AG08395 (cell line): ENCODE data around the gene CRYZ.
"Not testable (repeated sequence)": the region's sequence is repeated elsewhere in the genome, so short reads cannot be mapped to it uniquely, and the experiment has no call there.

Experiments used
- DNase-seq: peaks from one replicate; pipeline ENCODE4 v3.0.0; 2012; ENCODE audit warnings: mixed read lengths, low spot score

Gene CRYZ, protein sequence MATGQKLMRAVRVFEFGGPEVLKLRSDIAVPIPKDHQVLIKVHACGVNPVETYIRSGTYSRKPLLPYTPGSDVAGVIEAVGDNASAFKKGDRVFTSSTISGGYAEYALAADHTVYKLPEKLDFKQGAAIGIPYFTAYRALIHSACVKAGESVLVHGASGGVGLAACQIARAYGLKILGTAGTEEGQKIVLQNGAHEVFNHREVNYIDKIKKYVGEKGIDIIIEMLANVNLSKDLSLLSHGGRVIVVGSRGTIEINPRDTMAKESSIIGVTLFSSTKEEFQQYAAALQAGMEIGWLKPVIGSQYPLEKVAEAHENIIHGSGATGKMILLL

DNA sequence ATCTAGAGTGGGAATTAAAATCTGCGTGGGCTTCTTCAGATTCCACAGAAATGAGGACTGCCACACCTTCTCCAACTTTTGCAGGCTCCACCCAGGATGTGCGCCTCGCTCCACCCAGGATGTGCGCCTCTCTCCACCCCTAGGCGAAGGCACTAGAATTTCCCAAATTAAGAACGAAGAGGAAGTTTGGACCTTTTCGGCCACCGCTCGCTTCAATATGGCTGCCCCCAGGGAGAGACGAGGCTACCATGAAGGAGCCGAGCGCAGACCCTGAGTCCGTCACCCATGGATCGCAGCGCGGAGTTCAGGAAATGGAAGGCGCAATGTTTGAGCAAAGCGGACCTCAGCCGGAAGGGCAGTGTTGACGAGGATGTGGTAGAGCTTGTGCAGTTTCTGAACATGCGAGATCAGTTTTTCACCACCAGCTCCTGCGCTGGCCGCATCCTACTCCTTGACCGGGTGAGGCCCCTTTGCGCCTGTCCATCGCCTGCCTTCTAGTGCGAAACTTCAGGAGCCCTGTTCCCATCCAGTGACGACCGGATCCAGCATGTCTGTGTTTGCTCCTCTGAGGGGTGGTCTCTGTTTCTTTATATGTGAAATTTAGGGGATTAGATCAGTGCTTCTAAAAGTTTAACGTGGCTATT is at the start of gene CRYZ, which contains the start of gene TYW3:
CRYZ (minus strand) TSS at position 91 of the 644 bp plus-strand sequence. CDS start 8,229 bp downstream, outside the sequence.
TYW3 (plus strand) TSS at position 193 of the 644 bp plus-strand sequence; CDS start at position 286, 93 bp downstream.
- peak; percentile 84 for DNase-seq

DNA sequence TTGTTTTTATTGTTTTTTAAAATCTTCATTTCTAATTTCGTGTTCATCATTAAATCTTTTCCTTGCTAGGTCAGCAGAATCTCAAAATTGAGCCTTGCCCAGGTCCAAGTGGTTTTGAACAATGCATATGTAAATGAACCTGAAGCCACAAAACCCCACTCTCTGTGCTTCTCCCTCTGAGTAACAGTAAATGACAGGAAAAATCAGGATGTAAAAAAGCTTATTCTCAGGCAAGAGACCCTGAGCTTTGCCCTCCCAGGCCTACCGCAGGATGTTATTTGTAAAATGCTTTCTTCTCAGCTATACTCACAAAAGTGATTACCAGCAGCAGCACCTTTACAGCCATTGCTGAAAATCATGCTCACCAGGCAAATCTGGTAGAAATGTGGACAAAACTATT is 47.7 kb upstream of the CRYZ start:
- DNase-seq = no peak

DNA sequence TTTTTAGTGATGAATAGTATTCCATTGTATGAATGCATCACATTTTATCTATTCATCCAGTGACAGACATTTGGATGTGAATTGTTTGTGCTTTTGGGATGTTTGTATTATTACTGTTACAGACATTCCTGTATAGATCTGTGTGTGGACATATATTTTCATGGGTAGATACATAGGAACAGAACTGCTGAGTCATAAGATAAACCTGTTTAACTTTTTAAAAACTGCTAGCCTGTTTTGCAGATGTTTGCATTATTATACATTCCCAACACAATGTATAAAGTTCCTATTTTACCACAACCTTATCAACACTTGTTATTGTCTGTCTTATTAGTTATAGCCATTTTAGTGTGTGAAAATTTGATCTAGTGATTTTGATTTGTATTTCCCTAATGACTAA is 46.9 kb upstream of the CRYZ start:
- DNase-seq = no peak

DNA sequence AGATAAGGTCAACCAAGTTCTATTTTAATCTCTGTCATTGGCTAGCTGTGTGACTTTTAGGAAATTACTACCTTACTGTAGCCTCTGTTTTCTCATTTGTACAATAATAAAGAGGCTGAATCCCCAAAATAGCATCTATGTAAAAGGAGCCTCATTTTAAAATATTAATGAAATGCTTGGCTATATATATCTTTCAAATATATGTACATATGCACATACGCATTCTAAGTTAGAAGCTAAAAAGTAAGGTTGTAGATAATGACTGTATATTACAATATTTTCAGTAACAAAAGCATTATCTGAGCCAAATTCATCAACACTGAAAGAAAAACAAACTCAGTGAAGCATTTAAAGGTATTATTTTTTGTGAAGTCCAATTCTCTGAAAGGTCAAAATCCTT is 44.7 kb upstream of the CRYZ start:
- DNase-seq = no peak

DNA sequence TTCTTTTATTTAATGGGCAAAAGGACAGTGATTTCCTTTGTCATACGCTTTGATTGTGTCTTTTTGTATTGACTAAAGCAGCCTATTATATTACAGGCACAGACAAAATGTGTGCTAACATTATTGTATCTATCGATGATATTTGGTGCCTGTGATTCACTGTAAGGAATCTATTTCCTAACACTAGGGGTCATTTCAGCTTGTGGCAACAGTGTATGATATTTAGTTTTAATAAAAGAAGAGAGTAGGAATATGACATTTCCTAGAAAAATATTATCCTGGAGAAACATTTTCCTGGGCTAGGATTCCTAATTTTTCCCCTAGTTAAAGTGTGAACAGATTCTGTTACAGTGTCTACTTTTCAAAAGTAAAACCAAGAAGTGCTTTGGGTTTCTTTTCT is 42.9 kb upstream of the CRYZ start:
- DNase-seq = no peak

DNA sequence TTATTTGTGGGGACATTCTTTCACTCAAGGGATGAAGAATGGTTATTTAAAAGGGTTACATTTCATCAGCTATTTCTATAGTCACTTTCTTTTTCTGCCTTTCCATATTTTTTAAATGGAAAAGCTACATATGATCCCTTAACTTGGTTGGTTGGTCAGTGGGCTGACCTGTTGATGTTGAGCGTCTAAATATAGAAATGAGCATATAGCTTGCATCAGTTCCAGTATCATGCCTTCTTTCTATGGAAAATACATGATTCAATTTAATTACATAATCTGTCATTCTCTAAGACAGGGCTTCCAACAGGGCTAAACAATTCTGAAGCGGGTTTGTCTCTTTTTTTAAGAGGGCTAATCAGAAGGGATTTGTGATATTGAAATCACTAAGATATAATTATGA is 40.7 kb upstream of the CRYZ start:
- no peak for DNase-seq

DNA sequence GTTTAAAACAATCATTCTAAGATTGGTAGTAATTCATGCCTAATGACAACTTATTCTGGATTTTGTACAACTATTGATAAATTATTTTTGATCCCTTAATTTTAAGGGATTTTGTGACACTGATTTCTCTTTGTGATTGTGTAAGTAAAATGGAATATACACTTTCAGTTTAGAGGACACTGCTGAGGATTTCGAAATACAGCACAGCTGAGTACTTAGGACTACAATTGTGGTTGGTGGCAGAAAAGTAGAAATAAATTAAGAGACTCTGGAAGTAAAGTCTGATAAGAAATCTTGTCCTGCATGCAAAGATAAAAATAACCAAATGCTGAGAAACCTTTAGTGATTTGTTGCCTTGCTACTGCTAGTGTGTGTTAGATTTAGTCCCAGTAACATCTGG is 40.1 kb upstream of the CRYZ start:
- DNase-seq = no peak

DNA sequence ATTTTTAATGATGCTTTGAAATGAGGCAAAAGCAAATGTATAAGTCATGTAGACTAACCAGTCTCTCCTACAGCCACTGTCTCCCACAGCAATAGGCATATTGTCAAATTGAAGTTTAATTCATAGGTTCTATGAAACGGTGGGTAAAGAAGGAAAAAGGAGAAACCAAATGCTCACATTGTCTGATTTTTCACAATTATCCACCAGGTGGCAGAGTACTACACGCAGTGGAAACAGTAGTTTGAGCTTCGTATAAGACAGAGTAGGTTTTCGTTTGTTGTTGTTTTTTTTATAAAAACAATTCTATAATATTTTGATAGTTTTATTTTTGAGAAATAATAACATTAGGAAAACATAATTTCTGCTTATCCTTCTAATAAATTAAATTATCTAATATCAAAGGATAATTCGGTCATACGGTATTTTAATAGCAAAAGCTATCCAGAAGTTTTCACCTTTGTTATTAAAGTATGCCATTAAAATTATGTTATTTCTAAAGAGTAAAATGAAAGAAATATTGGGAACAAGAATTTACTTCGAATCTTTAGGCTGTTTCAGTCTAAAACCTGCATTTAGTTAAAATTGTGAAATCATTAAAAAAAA is 39.2 kb upstream of the CRYZ start:
- DNase-seq = peak; percentile 45

DNA sequence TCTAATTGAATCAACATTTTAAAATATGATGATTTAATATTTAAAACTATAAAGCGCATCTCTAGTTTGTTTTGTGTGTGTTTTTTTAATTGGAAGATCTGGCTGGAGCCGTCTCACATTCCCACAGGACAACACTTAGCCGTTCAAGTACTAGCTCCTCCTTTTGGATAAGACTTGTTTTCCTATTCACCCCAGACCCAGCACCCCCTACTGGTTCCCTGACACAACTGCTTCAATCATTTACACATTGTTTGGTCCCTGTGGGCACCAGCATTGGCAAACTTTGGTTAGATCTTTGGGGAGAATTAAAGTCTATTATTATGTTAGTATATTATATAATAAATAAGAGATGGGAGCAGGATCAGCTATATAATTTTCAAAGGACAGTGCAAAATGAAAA is 34.6 kb upstream of the CRYZ start:
- peak; percentile 5 for DNase-seq

DNA sequence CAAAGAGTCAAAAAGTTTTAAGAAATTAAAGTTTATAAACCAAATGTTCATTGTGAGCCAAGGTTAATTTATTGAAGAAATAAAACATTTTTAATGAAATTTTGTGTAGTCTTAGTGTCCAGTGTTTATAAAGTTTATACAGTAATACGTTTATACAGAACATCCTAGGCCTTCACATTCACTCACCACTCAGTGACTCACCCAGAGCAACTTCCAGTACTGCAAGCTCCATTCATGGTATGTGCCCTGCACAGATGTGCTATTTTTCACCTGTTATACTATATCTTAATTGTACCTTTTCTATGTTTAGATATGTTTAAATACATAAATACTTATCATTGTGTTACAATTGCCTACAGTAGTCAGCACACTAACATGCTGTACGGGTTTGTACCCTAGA is 33.7 kb upstream of the CRYZ start:
- DNase-seq = no peak

DNA sequence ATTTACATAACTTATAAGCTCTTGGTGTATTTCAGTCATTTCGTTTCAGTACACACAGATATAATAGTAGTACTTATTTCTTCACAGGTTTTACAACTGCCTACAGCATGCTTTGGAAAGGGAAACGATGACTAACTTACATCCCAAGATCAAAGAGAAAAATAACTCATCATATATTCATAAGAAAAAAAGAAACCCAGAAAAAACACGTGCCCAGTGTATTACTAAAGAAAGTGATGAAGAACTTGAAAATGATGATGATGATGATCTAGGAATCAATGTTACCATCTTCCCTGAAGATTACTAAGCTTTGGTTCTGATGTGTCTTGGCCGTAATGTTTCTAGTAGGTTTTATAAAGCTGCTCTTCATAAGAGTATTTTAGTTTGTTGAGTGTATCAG is 31.0 kb upstream of the CRYZ start:
- DNase-seq = no peak

DNA sequence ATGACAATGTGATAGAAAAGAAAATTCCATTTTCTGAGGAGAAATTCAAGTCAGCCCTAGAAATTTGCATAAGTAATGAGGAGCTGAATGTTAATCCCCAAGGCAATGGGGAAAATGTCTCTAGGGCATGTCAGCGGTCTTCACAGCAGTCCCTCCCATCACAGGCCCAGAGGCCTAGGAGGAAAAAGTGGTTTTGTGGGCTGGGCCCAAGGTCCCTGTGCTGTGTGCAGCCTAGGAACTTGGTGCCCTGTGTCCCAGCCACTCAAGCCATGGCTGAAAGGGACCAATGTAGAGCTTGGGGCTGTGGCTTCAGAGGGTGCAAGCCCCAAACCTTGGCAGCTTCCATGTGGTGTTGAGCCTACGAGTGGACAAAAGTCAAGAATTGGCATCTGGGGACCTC is 23.8 kb upstream of the CRYZ start:
- DNase-seq = not testable (repeated sequence)

DNA sequence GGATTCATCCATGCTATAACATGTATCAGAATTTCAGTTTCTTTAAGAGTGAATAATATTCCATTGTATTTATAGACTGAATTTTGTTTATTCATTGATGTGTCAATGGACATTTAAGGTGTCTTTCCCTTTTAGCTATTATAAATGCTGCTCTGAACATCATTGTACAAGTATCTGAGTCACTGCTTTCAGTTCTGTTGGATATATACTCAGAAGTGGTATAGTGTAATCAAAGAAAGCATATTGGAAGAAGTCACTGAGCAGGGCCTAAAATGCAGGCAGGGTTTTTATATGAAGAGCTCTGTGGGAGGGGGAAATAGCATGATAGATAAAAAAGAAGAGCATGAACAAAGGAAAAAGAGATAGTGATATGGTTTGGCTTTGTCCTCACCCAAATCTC is 22.6 kb upstream of the CRYZ start:
- DNase-seq = no peak

DNA sequence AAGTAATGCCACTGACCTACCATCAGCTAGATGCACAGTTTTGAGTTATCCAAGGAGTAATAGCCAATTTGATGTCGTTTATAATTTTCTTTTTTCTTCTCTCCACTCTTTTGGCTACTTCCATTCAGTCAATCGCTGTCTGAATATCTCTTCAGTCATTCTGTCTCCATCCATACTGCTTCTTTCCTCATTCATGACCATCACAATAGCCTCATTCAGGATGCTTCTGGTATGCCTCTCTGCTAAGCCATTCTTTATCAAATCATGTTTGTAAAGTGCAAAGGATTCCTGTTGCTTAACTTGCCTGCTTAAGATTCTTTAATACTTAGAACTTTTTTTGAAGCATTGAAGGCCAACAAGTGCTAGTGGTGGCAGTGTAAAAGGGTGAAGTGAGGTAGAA is 20.3 kb upstream of the CRYZ start:
- no peak for DNase-seq

DNA sequence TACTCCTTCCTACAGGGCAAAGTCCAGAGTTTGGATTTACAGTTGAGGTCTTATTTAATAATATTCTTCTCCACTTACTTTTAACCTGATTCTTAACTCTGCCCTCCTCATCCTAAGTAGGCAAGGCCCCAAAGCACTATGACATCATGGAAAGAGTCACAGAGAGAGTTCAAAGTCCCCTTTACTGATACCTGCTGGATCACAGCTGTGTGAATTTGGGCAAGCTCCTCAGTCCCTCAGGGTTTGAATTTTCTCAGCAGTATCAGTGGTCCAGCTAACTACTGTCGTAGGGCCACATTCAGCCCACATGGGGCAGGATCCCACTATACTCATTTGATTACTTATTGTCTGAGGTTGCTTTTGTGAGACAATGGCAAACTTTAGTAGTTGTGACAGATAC is 16.1 kb upstream of the CRYZ start:
- DNase-seq = no peak

DNA sequence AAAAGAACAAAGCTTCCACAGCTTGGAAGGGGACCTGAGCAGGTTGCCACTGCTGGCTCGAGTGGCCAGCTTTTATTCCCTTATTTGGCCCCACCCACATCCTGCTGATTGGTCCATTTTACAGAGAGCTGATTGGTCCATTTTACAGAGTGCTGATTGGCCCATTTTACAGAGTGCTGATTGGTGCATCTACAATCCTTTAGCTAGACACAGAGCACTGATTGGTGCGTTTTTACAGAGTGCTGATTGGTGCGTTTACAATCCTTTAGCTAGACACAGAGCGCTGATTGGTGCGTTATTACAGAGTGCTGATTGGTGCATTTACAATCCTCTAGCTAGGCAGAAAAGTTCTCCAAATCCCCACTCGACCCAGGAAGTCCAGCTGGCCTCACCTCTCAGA is 12.4 kb upstream of the CRYZ start:
- DNase-seq = not testable (repeated sequence)

DNA sequence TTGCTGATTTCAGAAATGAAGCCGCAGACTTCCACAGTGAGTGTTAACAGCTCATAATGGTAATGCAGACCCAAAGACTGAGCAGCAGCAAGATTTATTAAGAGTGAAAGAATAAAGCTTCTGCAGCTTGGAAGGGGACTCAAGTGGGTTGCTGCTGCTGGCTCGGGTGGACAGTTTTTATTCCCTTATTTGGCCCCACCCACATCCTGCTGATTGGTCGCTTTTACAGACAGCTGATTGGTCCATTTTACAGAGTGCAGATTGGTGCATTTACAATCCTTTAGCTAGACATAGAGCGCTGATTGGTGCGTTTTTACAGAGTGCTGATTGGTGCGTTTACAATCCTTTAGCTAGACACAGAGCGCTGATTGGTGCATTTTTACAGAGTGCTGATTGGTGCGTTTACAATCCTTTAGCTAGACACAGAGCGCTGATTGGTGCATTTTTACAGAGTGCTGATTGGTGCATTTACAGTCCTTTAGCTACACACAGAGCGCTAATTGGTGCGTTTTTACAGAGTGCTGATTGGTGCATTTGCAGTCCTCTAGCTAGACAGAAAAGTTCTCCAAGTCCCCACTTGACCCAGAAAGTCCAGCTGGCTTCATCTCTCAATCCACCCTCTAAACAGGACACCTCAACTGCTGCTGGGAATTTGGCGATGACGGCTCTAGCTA is 7.6 kb upstream of the CRYZ start:
- DNase-seq = not testable (repeated sequence)

DNA sequence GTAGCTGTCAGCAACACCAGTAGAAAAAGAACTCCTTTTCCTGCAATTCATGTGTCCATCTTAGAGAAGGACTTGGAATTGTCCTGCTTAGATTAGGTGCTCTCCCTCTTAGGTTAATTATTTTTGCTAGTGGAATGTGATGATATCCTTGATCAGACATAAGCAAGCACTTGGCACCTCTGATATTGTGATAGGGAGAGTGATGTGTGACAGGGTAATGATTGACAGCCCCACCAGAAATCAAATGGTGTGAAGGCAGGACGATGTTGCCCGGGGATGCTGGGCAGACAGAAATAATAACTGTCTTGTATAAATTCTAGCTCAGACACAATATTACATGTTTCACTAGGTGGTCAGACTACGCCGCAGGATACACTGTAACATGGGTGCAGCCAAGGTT is 4.5 kb upstream of the CRYZ start:
- DNase-seq = no peak

DNA sequence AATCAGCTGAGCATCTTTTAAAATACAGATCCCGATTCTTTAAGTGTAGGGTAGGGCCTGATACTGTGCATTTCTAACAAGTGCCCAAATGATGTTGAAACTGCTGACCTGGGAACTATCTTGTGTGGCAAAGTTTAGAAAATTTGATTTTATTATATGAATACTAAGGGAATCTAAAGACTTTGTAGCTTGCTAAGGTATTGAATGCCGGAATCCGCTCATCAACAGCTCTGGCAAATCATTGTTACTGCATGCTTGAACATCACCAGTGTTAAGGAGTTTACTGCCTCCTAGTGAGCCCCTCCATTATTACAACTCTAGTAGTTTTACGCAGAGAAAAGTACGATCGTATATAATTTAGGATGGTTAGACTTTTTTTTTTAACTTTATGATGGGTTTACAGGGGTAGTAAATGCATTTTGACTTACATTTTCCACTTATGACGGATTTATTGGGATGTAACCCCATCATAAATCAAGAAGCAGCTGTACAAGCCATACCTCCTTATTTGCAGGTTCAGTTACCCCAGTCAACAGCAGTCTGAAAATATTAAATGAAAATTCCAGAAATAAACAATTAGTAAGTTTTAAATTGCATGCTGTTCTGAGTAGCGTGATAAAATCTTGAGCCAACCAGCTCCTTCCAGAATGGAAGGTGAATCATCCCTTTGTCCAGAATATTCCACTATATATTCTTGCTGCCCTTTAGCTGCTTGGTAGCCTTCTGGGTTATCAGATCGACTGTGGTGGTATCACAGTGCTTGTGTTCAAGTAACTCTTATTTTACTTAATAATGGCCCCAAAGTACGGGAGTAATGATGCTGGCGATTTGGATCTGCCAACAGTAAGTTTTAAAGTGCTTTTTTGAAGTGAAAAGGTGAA is 994 bp upstream of the CRYZ start:
- peak; percentile 62 for DNase-seq

DNA sequence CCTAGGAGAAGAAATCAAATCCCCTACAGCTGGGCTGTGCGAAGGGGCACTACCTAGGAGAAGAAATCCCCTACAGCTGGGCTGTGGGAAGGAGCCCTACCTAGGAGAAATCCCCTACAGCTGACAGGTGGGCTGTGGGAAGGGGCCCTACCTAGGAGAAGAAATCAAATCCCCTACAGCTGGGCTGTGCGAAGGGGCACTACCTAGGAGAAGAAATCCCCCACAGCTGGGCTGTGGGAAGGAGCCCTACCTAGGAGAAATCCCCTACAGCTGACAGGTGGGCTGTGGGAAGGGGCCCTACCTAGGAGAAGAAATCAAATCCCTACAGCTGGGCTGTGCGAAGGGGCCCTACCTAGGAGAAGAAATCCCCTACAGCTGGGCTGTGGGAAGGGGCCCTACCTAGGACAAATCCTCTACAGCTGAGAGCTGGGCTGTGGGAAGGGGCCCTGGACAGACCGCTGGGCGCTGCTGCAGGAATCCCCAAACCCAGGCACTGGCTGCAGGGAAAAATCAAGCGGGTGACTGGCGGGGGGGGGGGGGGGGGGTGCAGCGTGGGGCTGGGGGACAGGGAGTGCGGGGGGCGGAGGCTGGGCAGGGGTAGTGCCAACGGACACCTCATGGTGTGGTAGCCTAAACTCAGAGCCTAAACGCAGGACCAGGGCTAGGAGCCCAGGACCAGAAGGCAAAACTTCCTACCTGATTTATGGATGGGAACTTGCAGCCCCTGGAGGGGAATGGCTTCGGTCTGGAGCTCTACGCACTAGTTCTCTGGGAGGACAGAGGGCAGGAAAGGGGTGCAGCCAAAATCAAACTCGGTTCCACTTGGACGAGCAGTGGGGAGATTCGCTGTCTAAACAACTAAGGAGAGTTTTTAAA is 541 bp downstream of the CRYZ start:
- DNase-seq = not testable (repeated sequence)
